ENCODE measurements around the gene CHAT.

The CHAT gene

DNA sequence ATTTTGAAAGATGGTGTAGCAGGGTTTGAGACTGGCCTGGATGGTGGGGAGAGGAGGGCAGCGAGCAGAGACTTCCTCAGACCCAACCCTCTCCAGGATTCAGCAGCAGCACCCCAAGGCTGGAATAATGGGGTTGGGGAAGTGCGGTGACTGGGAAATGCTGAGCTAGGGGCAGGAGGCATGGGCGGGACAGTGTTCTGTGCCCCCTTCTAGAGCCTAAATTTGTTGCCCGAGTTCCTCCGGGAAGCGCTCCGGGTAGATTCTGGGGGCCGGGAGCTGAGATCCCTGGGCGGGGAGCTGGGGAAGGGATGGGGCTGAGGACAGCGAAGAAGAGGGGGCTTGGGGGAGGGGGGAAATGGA lies at the start of gene CHAT:
Gene CHAT (plus strand): TSS at position 156 of the 360 bp plus-strand sequence. CDS start 153 bp downstream, at position 309.
- DNase-seq = no peak

DNA sequence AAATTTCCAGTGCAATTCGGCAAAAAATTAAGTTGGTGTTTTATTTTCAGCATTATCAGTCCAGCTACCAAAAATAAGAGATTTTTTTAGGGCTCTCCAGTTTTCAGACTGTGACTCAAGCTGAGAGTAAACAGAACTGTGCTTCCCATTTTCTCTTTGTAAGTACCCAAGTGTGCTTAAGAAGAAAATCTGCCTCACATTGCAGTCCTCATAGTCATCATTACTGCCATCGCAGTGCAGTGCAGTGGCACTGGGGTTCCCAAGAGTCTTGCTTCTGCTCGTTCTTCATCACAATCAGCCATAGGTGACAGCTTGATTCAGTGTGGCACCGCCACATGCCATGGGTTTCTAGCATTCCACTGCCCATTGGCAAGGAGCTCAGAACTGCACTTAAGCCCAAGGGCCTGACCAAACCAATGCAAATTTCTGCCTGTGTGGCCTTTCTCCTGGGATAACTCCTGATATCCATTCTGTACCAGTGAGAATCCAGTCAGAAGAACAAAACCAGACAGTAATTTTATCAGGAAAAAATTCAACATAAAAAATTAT lies 49.3 kb upstream of the CHAT start:
- no peak for DNase-seq

DNA sequence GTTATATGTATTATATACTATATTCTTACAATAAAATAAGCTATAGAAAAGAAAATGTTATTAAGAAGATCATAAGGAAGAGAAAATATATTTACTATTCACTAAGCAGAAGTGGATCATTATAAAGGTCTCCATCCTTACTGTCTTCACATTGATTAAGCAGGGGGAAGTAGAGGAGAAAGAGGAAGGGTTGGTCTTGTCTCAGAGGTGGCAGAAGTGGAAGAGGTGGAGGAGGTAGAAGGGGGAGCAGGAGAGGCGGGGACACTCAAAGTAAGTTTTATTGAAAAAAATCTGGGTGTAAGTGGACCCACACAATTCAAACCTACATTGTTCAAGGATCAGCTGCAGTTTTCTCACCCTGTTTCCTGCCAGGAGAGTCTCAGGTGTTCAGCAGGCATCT lies 46.0 kb upstream of the CHAT start:
- no peak for DNase-seq

DNA sequence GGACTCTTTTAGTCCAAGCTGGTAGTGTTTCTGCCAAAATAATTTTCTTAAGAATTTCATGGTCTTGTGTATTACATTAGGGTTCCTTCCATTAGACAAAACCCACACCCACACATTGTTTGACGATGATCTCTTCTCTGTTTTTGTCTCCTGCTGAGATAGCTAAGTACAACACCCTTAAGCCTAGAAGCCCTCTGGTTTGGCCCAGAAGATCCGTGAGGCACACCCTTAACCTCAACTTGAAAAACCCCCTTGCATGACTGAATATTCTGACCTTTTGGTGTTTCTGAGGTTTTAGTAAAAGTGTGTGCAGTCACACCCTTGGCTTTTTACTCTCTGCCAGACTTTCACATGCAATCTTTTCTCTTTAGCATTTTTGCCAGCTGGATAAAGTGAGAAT lies 45.6 kb upstream of the CHAT start:
- no peak for DNase-seq

DNA sequence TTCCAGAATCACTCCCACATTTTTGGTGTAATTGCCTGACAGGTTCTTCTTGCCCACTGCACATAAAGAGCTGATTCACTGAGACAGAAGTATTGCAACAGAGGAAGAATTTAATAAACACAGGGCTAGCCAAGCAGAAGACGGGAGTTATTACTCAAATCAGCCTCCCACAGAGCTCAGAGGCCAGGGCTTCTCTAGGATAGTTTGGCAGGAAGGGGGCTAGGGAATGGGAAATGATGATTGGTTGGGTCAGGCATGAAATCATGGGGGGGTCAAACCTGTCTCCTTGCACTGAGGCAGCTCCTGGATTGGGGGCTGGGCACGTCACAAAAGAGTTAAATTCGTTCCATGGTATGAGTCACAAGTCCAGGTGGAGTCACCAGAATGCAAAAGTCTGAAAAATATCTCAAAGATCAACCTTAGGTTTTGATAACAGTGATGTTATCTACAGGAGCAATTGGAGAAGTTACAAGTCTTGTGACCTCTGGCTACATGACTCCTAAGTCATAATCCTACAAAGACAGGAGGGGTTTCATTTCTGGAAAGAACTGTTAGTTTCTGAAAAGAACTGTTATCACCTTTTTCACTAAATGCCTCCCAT lies 44.7 kb upstream of the CHAT start:
- no peak for DNase-seq

DNA sequence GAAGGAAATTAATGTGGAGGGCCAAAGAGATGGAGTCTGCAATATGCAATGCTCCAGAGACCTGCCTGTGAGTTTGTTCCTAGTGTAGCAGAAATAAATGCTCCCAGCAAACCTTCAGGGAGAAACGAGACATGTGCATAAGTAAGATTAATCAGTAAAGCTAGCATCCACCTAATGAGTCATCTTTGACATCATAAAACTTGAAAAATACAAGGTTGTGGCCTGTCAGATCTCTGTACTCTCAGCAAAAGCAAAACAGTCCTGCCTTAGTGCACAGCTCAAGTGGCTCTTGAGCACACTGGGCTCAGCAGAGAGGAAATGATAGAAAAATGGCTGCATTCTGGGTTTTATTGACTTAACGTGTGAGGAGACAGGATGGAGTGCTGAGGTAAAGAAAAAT lies 42.4 kb upstream of the CHAT start:
- no peak for DNase-seq

DNA sequence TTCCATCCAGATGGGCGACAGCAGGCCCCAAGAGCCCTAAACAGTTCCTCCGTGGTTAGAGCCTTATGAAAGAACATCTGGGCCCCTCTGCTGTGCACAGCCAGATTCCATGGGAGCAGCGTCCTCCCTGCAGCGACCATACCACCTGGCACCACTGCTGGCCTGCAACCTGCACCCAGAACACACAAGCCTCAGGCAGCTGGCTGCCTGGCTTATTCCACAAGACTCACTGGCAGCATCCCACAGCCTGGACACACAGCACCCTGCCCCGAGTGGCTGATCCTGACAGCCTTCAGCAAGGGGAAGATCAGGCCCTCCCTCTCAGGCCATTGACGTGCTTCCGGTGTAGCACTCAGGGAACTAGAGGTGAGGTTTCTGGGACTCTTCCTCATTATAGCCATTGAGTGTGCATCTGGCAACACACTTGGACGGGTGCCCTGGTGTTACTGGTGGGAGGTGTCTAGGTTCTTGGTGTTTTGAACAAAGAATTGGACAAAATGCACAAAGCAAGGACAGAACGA lies 41.2 kb upstream of the CHAT start:
- no peak for DNase-seq

DNA sequence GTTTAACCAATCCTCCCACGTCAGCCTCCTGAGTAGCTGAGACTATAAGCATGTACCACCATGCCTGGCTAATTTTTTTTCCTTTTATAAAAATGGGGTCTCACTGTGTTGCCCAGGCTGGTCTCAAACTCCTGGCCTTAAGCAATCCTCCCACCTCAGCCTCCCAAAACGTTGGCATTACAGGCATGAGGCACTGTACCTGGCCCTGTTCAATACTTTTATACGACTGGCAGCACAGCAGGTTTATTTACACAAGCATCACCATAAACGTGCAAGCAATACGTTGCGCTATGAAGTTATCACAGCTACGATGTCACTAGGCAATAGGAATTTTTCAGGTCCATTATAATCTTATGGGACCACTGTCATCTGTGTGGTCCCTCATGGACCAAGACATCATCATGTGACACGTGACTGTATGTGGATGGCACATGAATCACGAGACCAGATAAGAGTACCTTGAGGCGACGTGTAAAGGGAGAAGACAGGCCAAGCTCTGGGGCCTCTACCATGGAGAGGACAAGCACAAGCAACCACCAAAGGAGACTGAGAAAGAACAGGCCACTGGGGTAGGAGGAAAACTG lies 38.3 kb upstream of the CHAT start:
- no peak for DNase-seq

DNA sequence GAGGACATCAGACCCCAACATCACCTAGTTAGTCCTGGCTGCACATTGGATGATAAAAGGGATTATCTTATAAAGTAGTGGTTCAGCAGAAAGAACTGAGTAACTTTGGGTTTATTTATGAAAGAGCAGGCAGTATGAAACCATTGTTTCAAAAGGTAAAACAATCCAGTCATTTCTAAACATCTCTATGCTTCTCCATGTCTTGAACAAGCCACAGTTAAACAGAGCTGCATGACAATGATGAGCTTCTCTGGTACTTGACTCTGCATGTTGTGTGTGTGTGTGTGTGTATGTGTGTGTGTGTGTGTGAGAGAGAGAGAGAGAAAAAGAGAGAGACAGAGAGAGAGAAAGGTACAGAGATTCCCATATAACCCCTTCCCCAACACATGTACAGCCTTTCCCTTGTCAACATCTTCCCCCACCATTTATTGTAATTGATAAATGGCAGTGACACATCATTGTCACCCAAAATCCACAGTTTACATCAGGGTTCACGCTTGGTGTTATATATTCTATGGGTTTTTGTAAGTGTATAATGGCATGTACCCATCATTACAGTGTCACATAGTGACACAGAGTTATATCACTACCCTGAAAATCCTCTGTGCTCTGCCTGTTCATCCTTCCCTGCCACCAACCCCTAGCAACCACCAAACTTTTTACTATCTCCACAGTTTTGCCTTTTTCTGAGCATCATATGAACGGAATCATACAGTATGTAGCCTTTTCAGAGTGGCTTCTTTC lies 36.5 kb upstream of the CHAT start:
- DNase-seq = no peak

DNA sequence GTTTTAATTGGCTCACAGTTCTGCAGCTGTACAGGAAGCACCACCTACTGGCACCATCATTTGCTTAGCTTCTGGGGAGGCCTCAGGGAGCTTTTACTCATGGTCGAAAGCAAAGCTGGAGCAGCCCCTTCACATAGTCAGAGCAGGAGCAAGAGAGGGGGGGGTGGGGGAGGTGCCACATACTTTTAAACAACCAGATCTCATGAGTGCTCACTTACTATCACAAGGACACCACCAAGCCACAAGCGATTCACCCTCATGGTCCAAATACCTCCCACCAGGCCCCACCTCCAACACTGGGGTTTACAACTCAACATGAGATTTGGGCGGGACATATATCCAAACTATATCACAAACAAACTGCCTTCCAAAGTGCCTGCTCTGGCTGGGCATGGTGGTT lies 35.4 kb upstream of the CHAT start:
- DNase-seq = no peak

DNA sequence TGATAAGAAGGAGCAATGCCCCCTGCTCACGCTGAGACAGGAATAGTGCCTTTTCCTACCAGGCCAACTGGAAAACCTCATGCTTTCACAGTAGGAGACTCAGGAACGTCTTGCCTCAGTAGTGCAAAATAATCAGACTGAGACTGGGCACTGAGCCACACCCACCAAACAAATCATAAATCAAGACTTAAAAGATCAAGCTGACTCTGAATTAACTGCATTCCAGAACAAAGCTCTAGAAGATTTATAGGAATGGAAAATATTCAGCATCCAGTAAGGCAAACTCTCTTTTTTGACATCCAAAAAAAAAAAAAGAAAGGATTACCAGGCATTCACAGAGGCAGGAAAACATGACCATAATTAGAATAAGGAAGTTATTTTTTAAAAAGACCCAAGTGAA lies 34.2 kb upstream of the CHAT start:
- DNase-seq = no peak

DNA sequence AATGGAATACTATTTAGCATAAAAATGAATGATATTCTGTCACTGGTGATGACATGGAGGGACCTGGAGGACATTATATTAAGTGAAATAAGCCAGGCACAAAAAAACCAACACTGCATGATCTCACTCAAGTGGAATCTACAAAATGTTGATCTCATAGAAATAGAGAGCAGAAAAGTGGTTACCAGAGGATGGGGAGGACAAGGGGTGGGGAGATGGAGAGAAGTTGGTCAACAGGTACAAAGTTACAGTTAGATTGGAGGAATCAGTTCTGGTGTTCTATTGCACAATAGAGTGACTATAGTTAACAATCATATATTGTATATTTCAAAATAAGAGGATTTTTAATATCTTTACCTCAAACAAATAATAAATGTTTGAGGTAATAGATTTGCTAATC lies 28.4 kb upstream of the CHAT start:
- DNase-seq = no peak

DNA sequence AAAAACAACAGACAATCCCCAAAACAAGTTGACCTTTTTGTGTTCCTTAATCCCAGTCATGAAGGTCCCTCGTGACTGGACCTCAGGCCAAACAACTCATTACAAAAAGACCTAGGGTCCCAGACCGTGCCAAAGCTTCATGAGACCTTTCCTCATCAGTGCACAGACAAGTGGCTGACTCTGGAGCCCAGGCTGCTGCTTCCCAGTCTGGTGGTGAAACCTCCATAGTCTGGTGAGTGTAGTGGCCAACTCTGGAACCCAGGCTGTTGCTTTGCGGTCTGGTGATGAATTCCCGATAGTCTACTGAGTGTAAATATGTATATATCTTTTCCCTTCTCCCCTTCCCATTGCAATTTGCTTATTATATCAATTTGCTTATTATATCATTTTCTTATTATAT lies 25.9 kb upstream of the CHAT start:
- DNase-seq = no peak

DNA sequence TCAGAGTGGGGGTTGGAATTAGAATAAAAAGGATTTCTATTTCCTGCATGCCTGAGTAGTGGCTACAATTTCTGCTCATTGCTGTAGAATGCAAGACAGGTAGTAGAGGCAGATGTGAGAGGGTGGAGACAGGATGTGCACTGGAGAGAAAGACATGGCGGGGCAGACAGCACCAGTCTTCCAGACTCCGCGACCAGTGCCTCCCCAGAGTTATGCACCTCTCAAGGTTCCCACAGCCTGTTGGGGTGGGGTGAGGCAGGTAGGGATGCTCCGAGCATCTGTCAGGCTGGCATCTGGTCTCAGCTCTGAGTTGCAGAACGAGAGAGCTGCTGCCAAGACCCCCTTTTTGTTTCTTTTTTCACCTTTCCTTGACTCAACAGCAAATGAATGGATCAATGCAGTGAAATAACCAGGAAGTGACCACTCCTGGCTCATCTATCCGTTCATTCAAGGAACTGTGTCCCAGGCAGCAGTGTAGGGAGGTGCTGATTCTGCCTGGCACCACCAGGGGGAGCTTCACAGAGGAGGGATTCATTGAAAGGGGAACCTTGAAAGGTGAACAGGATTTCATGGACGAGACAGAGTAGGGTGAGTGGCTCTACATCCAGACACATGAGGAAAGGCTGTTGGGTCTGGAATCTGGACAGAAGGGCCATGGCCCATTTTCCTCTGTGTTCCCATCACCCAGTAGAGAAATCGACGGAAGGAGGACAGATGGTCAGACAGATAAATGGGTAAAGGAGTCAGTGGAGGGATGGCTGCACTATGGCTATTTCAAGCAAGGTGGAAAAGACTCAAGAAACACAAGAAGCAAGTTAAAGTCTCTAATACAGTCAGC lies 20.9 kb upstream of the CHAT start:
- no peak for DNase-seq

DNA sequence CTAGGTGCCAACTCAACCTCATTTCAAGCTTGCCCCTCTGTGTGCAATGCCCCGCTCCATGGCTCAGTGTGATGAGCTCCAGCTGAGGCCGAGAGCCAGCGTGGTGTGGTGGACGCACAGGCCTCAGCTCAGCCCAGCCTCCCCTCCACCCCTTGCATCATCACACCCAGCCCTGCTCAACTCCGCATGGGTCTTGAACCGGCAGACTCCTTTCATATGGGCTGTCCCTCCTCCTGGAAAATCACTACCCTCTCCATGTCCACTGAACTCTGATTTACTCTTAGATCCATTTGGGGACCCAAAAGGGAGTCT lies 20.3 kb upstream of the CHAT start:
- DNase-seq = no peak

DNA sequence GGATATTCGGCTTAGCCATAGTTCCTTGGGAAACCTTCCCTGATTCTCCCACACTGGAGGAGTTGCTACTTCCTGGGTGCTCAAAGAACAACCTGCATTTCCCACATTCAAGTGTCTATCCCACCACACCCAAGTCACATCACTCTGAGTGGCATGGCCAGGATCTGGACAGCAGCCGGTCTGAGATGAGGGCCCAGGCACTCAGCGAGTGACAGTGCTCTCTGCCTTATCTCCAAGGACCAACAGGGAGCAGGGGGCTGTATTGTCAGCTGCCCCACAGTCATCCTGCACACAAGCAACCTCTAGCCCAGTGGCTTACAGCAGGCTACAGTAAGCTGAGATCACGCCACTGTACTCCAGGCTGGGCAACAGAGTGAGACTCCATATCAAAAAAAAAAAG lies 19.8 kb upstream of the CHAT start:
- no peak for DNase-seq

DNA sequence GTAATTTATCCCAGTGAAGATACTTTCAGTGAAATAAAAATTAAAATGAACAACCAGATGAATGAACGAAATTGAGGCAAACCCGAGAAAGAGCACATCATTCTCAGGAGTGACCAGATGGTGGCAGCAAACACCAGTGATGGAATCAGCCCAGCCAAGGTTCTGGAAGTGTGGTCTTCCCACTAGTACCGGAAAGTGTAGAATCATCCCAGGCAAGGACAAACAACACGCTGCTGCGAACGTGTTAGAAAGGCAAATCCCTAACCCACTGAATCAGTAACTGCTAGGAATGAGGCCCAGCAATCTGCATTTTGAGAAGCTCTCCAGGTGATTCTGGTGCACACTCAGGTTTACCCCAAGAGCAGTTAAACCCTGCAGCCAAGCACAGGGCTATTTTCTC lies 19.2 kb upstream of the CHAT start:
- no peak for DNase-seq

DNA sequence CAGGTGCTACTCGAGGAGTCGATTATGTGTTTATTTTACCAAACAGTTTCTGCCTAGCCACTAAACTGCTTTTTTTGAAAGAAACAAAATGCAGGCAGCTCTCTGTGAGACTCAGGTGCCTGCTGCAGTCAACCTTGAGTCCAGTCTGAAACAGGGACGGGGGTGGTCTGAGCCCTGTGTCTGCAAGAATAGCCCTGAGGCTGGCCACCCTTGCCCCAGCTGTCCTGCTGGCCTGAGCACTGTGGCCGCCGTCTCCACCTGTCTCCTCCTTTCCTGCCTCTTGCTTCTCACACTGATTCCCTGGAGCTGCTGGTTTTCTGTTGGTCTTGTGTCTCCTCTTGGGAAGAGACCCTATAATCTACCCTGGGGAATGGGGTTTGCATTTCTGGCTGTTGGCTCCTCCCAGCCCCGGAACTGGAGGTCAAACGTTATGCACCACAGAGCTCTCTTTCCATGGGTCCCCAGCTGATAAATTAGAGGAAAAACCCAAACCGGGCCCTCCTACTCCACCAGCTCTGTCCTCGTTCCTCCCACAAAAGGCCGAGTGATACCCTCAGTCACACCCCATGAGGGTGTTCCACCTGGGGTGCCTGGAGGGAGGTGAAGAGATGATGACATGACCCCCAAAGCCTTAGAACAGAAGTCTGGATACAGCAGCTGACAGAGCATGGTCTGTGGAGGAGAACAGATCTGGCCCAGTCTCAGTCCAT lies 18.7 kb upstream of the CHAT start:
- DNase-seq = no peak

DNA sequence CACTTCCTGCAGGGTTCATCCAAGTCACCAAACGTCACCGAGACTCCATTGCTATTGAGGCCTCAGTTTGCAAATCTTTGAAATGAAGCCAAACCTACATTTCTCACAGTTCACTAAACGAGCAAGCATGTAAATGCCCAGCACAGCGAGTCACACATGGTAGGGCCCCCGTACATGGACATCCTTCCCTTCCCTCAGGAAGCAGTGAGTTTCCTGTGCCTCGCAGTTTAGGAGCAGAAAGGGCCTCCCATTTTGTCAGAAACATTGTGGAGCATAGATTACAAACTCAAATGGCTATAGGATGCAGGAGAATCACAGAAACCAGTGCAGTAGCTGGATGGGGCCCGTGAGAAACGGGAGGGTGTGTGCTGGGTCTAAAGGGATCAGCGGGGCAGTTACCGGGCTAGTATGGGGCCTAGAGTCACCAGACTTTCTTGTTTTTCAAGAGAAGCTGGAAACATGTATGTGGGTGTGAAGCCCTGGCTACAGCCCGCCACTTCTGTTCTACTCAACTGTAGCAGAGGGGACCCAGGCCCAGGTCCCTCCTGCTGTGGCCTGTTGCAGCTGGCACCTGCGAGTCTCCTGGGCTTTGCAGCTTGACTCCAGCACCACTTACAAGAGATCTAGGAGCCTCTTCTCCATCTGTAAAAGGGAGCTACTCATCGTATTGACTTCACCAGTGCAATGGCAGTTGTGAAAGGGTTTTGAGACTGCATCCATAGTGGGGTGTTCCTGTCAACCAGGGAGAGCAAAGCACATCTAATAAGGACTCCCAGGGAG lies 17.9 kb upstream of the CHAT start:
- no peak for DNase-seq

DNA sequence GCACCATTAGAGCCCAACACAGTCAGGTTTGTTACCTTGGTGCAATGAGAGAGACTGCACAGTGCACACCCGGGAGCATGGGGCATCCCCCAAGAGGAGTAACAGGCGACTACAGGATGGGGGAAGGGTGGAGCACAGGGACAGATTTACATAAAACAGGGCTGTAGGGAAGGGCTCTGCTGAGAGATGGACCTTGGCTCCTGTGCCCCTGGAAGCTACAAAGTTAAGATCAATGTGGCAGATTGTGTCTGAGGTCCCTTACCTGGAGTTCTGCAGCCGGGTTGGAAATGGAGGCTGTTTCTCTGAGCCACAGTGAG lies 17.4 kb upstream of the CHAT start:
- no peak for DNase-seq

DNA sequence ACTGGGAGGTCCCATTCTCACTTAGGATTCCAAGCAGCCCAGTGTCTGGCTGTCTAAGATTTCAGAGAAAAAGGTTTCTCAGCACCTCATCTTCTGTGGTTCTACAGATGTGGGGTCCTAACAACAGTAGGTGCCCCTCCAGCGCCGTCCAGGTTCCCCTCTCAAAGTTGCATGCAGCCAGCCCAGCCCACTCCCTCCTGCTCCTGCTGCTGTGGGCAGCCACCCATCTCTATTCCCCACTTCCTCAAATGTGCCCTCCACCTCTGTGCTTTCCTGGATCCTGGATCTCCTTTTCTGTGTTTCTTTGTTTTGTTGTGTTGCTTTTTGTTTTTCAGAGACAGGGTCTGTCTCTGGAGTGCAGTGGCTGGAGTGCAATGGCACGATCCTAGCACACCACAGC lies 17.0 kb upstream of the CHAT start:
- DNase-seq = no peak

Measured in left hindlimb (tissue), 1 donor.